M059J (cell line): ENCODE results near the gene MPRIP. TPM values are rescaled to one million over a fixed set of nuclear protein-coding genes. Genes with fewer than 3 reads are reported as not detected.

Experiments
- DNase-seq: peaks from one replicate; pipeline ENCODE4 v3.0.0-alpha.2; 2012; ENCODE audit warnings: low read depth
- total RNA-seq: library from RNA; depleted of rRNA; stranded (reverse); fragments of >200 nt; shearing (Covaris generic); gene quantifications from 2 replicates; pipeline ENCODE4 v1.2.3, GENCODE V29; 2014

Gene MPRIP
- total RNA-seq, 1 experiment from 2014 or later = 127 TPM

DNA sequence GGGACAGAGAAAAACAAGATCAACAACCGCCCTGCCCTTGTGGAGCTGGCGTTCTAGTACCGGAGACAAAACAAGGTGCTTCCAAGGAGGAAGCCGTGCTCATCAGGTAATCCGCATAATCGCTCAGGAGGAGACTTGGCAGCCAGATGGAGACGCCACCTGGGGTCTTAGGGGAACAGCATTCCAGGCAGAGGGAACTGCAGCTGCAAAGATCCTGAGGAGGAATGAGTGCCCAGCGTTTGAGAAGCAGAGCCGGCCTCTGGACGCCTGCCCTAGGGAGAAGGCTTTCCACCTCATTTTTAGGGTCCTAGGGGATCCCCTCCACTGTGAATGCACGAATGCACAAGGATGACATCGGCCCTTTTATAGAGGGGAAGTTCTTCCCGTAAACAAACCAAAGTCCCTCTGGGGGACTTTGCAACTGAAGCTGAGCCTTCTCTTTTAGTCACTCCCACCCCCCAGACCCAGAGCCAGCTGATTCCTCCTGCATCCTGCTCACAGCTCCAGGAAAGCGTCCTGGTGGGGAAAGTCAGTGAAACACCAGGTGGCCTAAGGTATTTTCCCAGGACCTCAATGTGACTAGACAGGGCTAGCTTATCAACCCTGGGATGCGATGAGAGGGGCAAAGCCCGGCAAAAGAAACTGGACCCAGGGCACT lies 13.2 kb upstream of the MPRIP start:
- no peak for DNase-seq

DNA sequence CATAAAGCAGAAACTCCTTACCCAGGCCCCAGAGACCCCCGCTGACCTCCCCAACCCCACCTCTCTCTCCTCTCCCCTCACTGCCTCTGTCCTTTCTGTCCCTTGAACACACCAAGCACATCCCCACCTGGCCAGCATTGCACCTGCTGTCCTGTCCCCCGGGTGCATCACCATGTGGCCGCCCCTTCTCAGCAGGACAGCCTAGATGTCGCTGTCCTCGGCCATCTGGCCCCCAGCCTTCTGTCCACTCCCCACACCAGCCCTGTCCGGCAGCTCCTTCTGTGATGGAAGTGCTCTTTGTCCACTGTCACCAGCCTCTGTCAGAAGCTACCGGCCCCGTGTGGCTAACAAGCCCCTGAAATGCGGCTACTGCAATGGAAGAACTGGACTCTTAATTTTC lies 12.3 kb upstream of the MPRIP start:
- DNase-seq = no peak

DNA sequence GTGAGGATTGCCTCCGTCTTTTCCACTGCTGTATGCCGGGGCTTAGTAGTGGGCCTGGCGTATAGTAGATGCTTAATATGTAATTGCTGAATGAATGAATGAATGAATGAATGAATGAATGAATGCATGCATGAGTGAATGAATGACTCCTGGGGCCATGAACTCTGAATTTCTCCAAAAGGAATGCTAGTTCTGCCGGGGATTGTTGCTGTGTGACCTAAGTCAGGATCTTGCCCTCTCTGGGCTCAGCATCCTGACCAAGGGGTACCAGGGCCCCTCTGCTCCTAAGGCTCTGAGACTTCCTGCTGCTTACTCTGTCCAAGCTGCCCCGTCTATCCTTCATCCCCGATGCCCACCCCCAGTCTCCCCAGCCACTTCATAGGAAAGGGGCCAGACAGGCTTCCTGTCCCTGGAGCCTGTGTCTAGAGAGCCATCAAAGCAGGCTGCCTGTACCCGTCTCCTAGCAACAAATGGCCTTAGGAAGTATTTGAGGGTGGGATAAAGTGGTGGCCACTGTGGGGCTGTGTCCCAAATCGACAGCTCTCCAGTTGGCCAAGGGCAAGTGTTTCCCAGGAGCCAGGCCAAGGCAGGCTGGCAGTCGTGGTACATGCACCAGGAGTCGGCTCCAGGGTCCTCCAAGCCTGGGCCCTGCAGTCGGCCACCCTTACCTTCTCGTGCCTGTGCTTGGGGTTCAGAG lies 11.6 kb upstream of the MPRIP start:
- no peak for DNase-seq

DNA sequence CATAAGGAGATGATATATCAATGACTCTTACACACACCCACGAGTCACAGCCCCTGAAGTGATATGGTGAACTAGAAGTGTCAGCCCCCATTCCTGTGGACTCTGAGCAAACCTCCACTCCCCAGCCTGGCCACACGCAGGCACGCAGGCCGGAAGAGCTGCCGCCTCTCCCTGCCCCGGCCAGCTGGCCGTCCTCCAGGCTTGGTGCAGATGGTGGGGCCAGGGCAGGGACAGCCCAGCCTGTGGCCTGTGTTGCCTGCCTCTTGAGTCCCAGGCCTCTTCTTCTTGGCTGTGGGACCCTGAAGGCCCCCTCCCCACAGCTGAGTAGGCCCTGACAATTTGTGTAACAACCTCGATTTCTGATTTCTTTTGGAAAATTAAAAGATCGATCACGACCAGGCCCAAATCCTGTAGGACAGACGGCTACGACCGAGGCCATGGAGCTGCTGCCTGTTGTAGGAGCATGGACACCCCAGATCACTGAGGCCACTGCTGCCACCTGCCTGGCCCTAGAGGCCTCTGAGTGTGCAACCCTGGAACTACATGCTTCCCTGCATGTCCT lies 10.0 kb upstream of the MPRIP start:
- peak; percentile 85 for DNase-seq

DNA sequence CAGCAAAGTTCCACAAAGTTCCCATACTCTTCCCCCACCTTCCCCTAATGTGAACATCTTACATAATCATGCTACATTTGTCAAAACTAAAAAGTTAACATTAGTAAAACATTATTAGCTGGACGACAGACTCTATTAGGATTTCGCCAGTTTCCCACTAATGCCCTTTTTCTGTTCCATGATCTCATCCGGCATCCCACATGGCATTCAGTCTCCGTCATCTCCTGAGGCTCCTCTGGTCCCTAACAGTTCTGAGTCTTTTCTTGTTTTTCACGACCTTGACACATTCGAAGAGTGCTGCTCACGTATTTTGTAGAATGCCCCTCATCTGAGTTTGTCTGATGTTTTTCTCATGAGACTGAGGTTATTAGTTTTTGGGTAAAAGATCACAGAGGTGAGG lies 8.8 kb upstream of the MPRIP start:
- no peak for DNase-seq

DNA sequence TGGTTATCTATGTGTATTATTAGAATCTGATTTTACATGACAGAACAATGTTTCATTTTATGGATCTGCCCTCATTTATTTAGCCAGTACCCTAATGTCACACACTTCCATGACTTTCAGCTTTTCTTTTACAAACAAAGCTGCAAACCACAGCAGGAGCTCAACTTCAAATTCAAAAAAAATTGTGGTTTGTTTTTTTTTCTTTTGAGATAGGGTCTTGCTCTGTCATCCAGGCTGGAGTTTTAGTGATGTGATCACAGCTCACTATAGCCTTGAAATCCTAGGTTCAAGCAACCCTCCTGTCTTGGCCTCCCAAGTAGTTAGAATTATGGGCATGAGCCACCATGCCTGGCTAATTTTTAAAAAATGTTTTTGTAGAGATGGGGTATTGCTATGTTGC lies 8.2 kb upstream of the MPRIP start:
- DNase-seq = no peak

DNA sequence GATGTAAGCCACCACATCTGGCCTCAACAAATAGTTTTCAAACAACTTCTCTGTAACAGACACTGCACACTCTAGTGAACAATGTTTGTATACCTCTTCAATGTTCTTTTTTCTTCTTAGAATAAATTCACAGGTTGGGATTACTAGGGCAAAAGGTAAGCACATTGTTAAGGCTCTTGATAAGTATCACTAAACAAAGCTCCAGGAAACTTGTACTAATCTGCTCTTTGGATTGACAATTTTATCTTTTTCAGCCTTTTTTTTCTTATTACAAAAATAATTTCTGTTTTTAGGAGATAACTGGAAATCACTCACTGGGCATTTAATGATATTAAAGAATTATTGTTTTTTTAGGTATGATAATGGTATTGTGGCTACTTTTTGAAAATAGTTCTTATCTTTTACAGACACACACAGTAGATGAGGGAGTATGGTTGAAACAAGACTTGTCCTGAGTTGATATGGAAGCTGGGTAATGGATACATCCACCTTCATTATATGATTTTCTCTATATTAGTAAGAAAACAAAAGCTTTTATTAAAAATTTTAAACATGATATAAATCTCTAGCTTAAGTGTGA lies 7.7 kb upstream of the MPRIP start:
- no peak for DNase-seq

DNA sequence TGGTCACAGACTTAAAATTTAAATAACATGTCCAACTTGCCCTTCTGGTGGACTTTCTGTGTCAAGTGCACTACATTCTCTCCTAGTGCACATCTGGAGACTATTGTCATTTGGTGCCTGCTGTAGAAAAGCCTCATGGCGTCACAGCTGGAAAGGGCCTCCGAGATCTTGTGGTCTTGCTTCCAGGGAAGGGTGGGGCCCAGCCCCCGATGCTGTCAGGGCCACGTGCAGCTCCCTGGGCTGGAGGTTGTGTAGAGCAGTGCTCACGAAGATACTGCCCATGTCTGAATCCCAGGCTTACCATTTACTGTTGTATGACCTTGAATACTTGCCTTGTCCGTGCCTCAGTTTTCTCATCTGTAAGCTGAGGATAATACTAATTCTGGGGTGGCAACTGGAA lies 6.8 kb upstream of the MPRIP start:
- DNase-seq = no peak

DNA sequence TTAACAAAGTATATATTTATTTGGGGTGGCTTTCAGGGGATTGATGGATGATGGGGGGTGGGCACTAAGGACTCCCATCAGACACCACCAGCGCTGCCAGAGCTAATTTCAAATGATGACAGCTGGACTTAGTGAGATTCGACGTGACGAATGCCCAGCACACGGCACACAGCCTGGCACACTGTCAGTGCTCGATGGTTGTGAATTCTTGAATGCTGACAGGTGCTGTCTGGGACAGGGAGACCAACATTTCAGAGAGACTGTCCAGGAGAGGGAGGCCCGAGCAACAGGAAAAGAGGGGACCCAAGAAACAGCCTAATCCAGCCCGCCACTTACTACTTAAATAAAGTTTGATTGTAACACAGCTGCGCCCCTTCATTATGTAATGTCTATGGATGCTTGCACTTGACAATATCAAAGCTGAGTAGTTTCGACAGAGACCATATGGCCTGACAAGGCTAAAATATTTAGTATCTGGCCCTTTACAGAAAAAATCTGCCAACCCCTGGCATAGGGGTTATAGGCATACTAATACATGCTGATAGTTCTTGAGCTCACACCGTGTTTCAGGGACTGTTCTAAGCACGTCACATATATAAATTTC lies 6.2 kb upstream of the MPRIP start:
- no peak for DNase-seq

DNA sequence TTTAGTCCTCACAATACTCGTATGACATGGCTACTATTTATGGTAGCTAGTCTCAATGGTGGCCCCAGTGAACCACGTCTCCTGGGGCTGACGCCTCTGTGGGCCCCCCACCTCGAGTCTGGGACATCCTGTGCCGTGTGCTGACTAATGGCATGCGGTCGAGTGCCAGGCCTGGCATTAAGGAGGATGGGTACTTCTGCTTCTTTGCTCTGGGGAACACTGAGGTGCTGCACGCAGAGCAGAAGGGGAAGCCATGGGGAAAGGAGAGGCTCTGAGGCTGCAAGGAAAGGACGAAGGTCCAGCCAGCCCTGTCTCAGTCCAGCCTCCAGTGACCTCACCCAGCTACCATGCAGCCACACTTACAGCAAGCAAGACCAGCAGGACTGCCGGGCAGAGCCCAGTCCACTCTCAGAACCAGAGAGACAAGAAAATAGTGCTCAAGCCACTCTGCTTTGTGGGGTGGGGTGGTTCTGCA lies 5.7 kb upstream of the MPRIP start:
- DNase-seq = peak; percentile 48

DNA sequence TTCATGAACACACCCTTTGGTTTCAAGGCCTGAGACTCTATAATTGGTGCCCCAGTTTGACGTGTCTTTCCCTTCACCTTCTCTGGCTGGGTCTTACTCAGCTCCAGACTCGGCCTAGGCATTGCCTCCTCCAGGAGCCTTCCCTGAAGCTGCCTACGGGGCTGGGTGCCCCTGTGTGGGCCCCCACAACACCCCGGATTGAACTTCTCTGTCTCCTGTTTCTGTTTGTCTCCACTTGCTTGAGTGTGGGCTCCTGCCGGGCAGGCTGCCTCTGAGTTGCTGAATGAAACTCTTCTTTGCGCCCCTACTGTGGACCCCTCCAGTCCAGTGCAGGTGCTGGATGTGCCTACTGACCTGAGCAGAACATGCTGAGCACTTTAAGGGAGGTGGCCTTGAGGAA lies 2.3 kb upstream of the MPRIP start:
- no peak for DNase-seq

DNA sequence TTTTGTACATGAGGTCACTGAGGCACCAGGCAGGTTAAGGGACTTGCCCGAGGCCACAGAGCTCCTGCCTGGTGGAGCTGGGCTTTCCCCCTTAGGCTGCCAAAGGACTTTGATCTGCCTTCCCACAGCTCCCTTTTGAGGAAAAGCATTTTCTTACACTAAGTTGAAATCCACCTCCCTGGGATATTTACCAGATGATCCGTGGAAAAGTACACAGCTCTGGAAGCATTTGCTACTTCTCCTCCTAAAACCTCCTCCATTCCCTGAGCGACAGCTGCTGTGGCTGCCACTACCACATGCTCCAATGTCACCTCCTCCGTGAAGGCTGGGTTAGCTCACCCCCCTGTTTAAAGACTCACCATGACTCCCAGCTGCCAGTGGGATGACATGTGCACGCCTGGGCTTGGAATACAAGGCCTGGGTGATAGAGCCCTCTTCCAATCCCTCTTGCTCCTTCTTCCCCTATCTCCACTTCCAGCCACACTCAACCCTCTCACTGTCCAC lies 1.2 kb upstream of the MPRIP start:
- DNase-seq = peak; percentile 77

DNA sequence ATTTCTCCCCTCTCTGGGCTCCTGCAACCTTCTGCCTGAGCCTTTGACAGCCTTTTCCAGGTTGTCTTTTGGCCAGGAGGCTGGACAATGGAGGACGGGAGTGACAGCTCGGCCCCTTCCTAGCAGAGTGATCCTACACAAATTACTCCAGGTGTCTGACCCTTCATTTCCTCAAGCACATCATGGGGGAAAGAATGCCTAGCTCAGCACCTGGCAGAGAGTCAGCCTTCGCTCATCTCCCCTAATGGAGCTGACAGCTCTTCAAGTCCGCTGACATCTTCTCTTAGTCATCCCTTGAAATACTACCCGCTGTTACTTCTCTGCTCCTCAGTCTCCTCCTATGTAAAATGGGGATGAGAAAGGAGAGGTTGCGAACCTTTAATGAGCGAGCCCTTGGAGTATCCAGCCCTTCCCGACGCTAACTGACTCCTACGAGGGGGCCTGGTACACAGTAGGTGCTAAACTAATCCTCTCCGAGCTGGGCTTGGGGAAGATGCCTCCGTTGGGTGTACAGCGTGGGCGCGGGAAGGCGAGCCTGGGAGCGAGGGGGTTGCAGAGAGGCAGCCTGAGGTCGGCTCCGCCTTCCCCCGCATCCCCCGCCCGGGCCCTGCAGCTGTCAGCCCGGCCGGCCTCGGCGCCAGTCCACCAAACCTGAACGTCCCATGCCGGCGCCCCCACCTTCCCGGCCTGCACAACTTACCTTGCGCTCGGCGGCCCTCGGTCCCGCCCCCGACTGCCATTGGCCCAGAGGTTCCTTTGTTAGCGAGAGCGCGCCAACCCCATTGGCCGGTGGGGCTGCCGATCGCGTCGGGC lies 480 bp upstream of the MPRIP start:
- DNase-seq = peak; percentile 96

DNA sequence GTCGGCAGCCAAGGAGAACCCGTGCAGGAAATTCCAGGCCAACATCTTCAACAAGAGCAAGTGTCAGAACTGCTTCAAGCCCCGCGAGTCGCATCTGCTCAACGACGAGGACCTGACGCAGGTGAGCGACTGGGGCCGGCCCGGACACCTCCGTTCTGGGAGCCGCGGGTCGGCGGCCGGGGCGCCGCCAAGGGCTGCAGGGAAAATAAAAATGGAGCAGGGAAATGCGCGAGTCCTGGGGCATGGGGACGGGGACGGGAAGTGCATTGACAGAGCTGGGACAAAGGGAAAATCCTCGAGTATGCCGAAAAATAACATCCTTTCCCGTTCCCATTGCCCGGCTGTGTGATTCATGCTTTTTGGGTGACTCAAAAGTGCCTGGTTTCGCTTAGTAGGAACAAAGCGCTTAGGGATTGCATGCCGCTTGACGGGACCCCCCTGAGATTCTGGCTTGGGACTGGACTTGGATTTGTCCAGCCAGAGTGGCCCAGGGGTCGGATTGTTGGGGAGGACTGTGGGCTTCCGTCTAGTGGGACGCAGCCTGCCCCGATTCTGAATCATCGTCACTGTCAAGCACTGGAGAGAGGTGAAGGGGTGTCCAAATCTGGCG lies 699 bp downstream of the MPRIP start:
- peak; percentile 70 for DNase-seq

DNA sequence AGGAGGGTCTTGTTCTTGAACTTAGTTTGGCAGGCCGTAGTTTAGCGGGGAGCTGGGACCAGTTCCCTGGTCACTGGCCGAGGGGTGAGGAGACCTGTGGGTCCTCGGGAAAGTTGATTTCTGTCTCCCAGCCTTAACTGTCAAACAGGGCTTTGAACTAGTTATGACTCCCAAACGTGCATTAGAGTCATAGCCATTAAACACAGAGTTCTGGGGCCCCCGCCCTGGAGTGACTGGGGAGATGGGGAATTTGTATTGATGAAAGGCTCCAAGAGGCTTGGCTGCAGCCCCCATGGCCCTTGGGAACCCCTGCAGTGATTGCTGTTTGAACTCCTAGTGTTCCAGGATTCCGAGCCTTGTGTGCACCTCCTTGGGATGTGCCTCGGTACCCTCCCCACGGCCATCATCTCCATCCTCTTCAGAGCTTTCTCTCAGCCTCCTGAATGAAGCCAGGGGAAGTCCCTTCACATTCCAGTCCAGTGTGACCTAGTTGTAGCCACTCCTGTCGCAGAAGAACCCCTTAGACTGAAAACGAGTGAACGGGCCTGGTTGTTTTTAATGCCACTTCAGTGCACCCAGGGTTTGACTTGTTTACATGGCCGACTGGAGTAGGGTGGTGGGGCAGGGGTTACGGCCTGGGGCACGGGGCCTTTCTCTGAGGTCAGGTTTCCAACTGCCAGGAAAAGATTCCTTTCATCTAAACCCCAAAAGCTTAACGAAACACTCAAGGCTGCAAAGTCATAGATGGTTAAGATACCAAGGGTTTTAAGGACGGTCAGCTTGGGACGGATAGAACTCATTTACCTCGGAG lies 1.4 kb downstream of the MPRIP start:
- peak; percentile 72 for DNase-seq

DNA sequence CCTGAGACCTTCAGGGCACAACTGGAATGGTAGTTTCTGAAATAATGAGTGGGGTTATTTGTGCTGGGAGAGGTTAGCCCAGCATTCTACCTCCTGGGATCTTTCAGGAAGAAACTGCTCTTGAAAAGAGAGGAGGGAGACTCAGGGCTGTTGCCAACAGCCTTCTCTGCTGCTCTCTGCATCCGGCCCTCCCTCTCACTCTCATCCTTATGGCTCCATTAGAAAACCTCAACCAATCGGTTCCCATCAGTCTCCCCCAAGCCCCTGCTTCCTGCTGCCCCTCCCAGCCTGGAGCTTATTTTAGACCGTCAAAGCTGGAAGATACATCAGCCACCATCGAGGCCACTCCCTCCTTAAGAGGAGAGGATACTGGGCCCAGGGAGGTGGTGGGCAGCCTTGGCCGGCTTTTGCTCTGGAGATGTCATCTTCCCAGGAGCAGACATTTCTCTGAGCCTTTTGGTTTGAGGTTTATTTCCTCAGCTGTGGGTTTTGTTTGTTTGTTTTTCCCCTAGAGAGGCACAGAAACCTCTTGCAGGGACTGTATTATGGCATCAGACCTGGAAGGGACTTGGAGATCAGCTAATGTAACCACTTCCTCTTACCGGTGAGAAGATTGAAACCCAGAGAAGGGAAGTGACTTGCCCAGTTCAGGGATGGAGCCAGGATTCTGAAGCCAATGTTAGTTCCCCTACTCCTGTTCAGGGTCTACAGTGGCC lies 2.7 kb downstream of the MPRIP start:
- DNase-seq = peak; percentile 90

DNA sequence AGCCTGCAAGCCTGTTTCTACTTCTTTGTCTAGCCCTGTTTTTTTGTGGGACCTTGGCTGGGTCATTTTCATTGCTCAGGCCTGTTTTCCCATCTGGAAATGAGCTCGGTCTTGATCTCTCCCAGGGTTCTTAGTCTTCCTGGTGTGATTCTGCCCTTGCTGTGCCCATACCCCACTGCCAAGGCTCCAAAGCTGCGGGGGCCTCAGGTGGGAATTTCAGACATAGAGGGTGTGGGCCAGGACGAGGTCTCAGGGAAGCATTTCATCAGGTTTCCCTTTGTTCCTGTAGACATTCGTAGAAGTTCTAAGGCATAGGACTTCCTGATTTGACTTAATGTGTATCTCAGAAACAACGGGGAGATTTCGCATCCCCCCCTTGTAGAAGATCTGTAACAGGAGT lies 5.8 kb downstream of the MPRIP start:
- no peak for DNase-seq

DNA sequence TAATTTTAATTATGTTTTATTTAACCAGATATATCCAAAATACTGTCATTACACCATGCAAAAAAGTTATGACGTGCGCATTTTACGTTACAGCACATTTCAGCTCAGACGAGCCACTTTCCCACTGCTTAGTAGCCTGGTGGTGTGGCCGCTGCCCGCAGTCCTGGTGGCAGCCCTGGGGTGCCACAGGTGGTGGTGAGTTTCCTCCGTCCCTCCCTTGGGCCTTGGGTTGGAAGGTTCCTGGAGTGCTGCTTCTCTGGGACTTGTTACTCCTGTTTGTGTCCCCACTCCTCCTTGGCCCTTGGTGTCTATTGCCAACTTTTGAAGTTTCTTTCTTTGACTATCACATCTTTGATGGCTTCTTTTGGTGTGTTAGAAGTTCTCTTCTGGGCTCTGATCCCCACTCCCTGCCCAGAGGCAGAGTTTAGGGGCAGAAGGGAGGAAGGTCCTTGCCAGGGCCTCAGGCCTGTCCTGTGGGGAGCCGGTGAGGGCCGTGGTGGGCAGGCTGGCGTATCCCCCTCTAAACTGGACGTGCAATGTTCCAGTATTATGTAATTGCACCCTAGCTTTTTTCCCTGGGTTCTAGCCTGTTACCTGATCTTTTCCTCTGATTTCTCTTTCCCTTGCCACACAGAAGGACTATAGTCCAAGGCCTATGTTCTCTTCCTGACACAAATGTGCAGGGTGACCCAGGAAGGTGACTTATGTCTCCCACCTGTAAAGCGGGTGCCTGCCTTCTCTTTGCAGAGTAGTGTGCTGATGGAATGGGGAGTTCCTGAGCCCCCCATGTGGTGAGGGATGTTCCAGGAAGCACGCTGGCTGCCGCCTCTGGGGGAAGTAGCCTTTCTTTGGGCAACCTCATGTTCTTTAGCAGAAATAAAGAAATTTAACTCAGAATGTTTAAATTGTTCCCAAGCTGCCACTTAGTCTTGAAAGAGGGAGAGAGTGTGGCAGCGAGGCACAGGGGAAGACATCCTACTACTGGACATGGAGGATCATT lies 8.4 kb downstream of the MPRIP start:
- no peak for DNase-seq
